ENCODE results near the gene TWSG1.
"Not testable (repeated sequence)": the region's sequence is repeated elsewhere in the genome, so short reads cannot be mapped to it uniquely, and the experiment has no call there.

Gene TWSG1

GRCh38 chr18:9429662-9429993 lies 95.1 kb downstream of the TWSG1 start:
- Histone ChIP-seq H3K79me2 (ENCODE audit: insufficient read depth, low read length) (no peaks in the 10 kb centered on the region), H3K9me2 (replicated peaks; ENCODE audit: low read depth, low read length) (no peaks in the 10 kb centered on the region), H3K36me3 (ENCODE audit: insufficient read depth, low read length) (no peaks in the 10 kb centered on the region), H3K4me2 (ENCODE audit: low read depth, low read length, poor library complexity, severe bottlenecking) (no peak overlapping the region), H4K20me1 (ENCODE audit: insufficient read depth, low read length, poor library complexity, severe bottlenecking) (no peaks in the 10 kb centered on the region), H3K4me3 (ENCODE audit: low read length, poor library complexity, severe bottlenecking) (no peak overlapping the region), H2AFZ (ENCODE audit: low read length) (no peak overlapping the region), H3K9me3 (ENCODE audit: insufficient read depth, low read depth, low read length) (no peaks in the 10 kb centered on the region), H3K4me1 (ENCODE audit: insufficient read depth, low read length, poor library complexity, severe bottlenecking) (no peaks in the 10 kb centered on the region), H3K27me3 (ENCODE audit: insufficient read depth, low read length, poor library complexity, severe bottlenecking) (no peaks in the 10 kb centered on the region), H3F3A (ENCODE audit: low read depth) (no peaks in the 10 kb centered on the region), H3K9ac (ENCODE audit: low read depth, low read length, poor library complexity, severe bottlenecking) (no peak overlapping the region)
- TF ChIP-seq, protein P1, sequence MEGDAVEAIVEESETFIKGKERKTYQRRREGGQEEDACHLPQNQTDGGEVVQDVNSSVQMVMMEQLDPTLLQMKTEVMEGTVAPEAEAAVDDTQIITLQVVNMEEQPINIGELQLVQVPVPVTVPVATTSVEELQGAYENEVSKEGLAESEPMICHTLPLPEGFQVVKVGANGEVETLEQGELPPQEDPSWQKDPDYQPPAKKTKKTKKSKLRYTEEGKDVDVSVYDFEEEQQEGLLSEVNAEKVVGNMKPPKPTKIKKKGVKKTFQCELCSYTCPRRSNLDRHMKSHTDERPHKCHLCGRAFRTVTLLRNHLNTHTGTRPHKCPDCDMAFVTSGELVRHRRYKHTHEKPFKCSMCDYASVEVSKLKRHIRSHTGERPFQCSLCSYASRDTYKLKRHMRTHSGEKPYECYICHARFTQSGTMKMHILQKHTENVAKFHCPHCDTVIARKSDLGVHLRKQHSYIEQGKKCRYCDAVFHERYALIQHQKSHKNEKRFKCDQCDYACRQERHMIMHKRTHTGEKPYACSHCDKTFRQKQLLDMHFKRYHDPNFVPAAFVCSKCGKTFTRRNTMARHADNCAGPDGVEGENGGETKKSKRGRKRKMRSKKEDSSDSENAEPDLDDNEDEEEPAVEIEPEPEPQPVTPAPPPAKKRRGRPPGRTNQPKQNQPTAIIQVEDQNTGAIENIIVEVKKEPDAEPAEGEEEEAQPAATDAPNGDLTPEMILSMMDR (conservative IDR thresholded peaks at IDR 0.05; ENCODE audit: low read length), result no peak
- no peak for TF ChIP-seq EZH2phosphoT487 (IDR thresholded peaks at IDR 0.05; ENCODE audit: borderline replicate concordance)

GRCh38 chr18:9430315-9430714 lies 95.7 kb downstream of the TWSG1 start:
- H3K4me3 ChIP-seq (ENCODE audit: low read length, poor library complexity, severe bottlenecking); H2AFZ ChIP-seq (ENCODE audit: low read length); H4K20me1 ChIP-seq (ENCODE audit: insufficient read depth, low read length, poor library complexity, severe bottlenecking); H3K27me3 ChIP-seq (ENCODE audit: insufficient read depth, low read length, poor library complexity, severe bottlenecking); H3K9ac ChIP-seq (ENCODE audit: low read depth, low read length, poor library complexity, severe bottlenecking); H3K4me1 ChIP-seq (ENCODE audit: insufficient read depth, low read length, poor library complexity, severe bottlenecking); H3K4me2 ChIP-seq (ENCODE audit: low read depth, low read length, poor library complexity, severe bottlenecking); H3K9me2 ChIP-seq (replicated peaks; ENCODE audit: low read depth, low read length); H3F3A ChIP-seq (ENCODE audit: low read depth); H3K36me3 ChIP-seq (ENCODE audit: insufficient read depth, low read length); H3K79me2 ChIP-seq (ENCODE audit: insufficient read depth, low read length); H3K9me3 ChIP-seq (ENCODE audit: insufficient read depth, low read depth, low read length): not testable (repeated sequence)

- no peak overlapping the region for H3K9ac ChIP-seq (ENCODE audit: low read depth, low read length, poor library complexity, severe bottlenecking)
- H3K4me1 ChIP-seq (ENCODE audit: insufficient read depth, low read length, poor library complexity, severe bottlenecking), result no peaks in the 10 kb centered on the region
- no peaks in the 10 kb centered on the region for H3F3A ChIP-seq (ENCODE audit: low read depth)
- no peak overlapping the region for H3K4me2 ChIP-seq (ENCODE audit: low read depth, low read length, poor library complexity, severe bottlenecking)
- H2AFZ ChIP-seq (ENCODE audit: low read length), result no peak overlapping the region
- H3K27me3 ChIP-seq (ENCODE audit: insufficient read depth, low read length, poor library complexity, severe bottlenecking), result no peaks in the 10 kb centered on the region
- no peak overlapping the region for H3K4me3 ChIP-seq (ENCODE audit: low read length, poor library complexity, severe bottlenecking)
- no peaks in the 10 kb centered on the region for H4K20me1 ChIP-seq (ENCODE audit: insufficient read depth, low read length, poor library complexity, severe bottlenecking)
- TF ChIP-seq, protein P1 (conservative IDR thresholded peaks at IDR 0.05; ENCODE audit: low read length), result no peak
- no peak for TF ChIP-seq EZH2phosphoT487 (IDR thresholded peaks at IDR 0.05; ENCODE audit: borderline replicate concordance)
- no peaks in the 10 kb centered on the region for H3K9me3 ChIP-seq (ENCODE audit: insufficient read depth, low read depth, low read length)
- no peaks in the 10 kb centered on the region for H3K79me2 ChIP-seq (ENCODE audit: insufficient read depth, low read length)
- H3K9me2 ChIP-seq (replicated peaks; ENCODE audit: low read depth, low read length), result no peaks in the 10 kb centered on the region
- H3K36me3 ChIP-seq (ENCODE audit: insufficient read depth, low read length), result no peaks in the 10 kb centered on the region
These were observed 96.7 kb downstream of the TWSG1 start for GRCh38 chr18:9431296-9431695.

DNA sequence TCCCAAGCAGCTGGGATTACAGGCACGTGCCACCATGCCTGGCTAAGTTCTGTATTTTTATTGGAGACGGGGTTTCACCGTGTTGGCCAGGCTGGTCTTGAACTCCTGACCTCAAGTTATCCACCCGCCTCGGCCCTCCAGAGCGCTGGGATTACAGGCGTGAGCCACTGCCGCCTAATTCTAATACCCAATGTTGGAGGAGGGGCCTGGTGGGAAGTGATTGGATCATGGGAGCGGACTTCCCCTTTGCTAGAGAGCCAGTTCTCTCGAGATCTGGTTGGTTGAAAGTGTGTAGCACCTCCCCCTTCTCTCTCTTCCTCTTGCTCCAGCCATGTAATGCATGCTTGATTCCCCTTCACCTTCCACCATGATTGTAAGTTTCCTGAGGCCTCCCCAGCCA lies 98.5 kb downstream of the TWSG1 start:
- H3K4me1 ChIP-seq (ENCODE audit: insufficient read depth, low read length, poor library complexity, severe bottlenecking); H3K79me2 ChIP-seq (ENCODE audit: insufficient read depth, low read length); H4K20me1 ChIP-seq (ENCODE audit: insufficient read depth, low read length, poor library complexity, severe bottlenecking); H3F3A ChIP-seq (ENCODE audit: low read depth); H3K9me2 ChIP-seq (replicated peaks; ENCODE audit: low read depth, low read length); H3K4me3 ChIP-seq (ENCODE audit: low read length, poor library complexity, severe bottlenecking); H3K9ac ChIP-seq (ENCODE audit: low read depth, low read length, poor library complexity, severe bottlenecking); H3K36me3 ChIP-seq (ENCODE audit: insufficient read depth, low read length); H3K9me3 ChIP-seq (ENCODE audit: insufficient read depth, low read depth, low read length); H3K27me3 ChIP-seq (ENCODE audit: insufficient read depth, low read length, poor library complexity, severe bottlenecking); H2AFZ ChIP-seq (ENCODE audit: low read length); H3K4me2 ChIP-seq (ENCODE audit: low read depth, low read length, poor library complexity, severe bottlenecking): not testable (repeated sequence)
